ENCODE data around the gene IL13RA2.

Gene IL13RA2

GRCh38 chrX:114997779-114998178, 19.6 kb downstream of the IL13RA2 start:
- DNase-seq (ENCODE audit: low read depth in 1 of 2, low spot score in 1 of 2), result no peak

GRCh38 chrX:114985967-114986592, 31.3 kb downstream of the IL13RA2 start:
- no peak for DNase-seq (ENCODE audit: low read depth in 1 of 2, low spot score in 1 of 2)

GRCh38 chrX:114976292-114976691, 41.1 kb downstream of the IL13RA2 start:
- DNase-seq (ENCODE audit: low read depth in 1 of 2, low spot score in 1 of 2), result no peak

DNA sequence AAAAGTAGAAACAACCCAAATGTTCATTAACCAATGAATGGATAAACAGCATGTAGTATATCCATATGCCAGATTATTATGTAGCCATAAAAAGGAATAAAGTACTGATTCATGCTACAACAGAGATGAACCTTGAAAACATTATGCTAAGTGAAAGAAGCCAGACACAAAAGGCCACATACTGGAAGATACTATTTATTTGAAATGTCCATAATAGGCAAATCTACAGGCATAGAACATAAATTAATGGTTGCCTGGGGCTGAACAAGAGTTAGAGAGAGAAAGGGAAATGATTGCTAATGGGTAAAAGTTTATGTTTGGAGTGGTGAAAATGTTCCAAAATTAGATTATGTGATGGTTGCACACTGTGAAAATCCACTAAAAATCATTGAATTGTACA, 44.4 kb downstream of the IL13RA2 start:
- no peak for DNase-seq (ENCODE audit: low read depth in 1 of 2, low spot score in 1 of 2)

DNA sequence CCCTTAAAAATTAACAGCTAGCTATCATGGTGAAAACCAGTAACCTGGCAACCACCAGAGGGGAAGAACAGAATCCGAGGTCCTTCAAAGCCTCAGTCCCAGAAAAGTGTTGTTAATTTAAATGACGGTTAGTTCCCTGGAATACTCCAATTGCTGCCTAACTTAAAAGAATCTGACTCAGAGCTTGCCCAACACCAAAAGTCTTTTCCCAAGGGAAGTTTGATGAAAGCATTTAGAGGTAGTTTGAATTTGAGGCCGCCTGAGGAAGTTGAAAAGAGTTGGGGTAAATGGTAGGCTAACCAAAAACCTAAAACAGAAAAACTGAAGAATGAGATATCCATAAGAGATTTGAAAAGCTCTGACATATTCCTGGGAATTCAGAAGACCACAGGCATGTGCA, 46.6 kb downstream of the IL13RA2 start:
- DNase-seq (ENCODE audit: low read depth in 1 of 2, low spot score in 1 of 2), result no peak

DNA sequence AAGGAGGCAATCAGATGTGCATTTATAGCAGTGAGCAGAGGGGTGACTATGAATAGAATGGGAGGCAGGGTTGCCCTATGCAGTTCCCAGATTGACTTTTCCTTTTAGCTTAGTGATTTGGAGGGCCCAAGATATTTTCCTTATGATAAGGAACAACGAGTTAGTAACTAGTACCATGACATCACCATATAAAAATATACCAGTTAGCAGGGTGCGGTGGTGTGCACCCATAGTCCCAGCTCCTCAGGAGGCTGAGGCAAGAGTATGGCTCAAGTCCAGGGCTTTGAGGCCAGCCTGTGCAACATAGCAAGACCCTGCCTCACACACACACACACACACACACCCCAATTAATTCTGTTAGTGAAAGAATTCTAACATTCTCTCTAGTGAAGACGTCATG, 53.0 kb downstream of the IL13RA2 start:
- no peak for DNase-seq (ENCODE audit: low read depth in 1 of 2, low spot score in 1 of 2)

DNA sequence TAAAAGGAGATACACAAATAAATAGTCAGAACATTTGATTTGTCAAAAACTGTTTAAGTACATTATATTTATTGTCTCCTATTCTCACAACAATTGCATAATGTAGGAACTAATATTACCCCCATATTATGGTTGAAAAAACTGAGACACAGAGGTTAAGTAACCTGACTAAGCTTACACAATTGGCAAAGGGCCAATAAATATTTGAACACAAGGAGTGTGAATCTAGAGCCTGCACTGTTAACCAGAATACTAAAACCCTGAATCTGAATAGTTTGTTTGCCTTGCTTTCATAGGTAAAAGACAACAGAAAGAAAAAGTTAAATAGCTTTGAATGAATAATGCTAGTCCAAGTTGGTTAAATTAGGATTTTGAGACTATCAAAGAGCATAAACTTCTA, 55.2 kb downstream of the IL13RA2 start:
- no peak for DNase-seq (ENCODE audit: low read depth in 1 of 2, low spot score in 1 of 2)

DNA sequence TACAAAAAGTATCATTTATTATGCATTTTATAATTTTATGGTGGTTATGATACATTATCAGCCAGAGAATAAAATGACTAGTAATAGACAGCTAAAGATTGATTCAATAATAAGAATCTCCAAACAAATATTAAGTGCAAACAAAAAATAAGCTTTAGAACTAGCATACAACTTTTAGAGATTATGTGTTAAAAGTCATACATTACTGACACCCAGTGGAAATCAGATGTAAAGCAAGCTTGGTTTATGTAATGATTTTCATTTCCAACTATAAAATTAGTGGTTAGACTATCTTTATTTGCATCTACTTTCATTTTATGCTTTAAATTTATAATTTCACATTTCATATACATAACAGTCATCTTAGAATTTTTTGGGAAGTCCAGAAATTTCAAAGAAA, 57.7 kb downstream of the IL13RA2 start:
- no peak for DNase-seq (ENCODE audit: low read depth in 1 of 2, low spot score in 1 of 2)
